HG03139 (cell line): ENCODE results near the gene SLC34A3.
"Not testable (repeated sequence)": the region's sequence is repeated elsewhere in the genome, so short reads cannot be mapped to it uniquely, and the experiment has no call there.

Experiments used
- ATAC-seq: cut with Tn5 transposase; IDR thresholded peaks from one replicate; pipeline ENCODE4 v1.9.1; 2021; ENCODE audit not compliant: unreplicated experiment

The SLC34A3 gene

GRCh38 chr9:137241490-137242268, 11.0 kb downstream of the SLC34A3 start:
- ATAC-seq = no peak

GRCh38 chr9:137242269-137243203, 11.8 kb downstream of the SLC34A3 start:
- no peak for ATAC-seq

GRCh38 chr9:137243266-137243625, 12.5 kb downstream of the SLC34A3 start:
- not testable (repeated sequence) for ATAC-seq

GRCh38 chr9:137243626-137244485, 13.2 kb downstream of the SLC34A3 start:
- no peak for ATAC-seq

GRCh38 chr9:137244486-137245449, 14.1 kb downstream of the SLC34A3 start:
- no peak for ATAC-seq

- no peak for ATAC-seq
These were observed 15.0 kb downstream of the SLC34A3 start for GRCh38 chr9:137245450-137246421.

GRCh38 chr9:137247135-137247915, 16.6 kb downstream of the SLC34A3 start:
- ATAC-seq = no peak

GRCh38 chr9:137247916-137248175, 17.1 kb downstream of the SLC34A3 start:
- no peak for ATAC-seq

- ATAC-seq = no peak
These were observed 19.9 kb downstream of the SLC34A3 start for GRCh38 chr9:137250329-137251193.

- ATAC-seq = no peak
These were observed 20.4 kb downstream of the SLC34A3 start, which contains the start of gene STPG3 for GRCh38 chr9:137251194-137251461. TSS of gene STPG3 (plus strand) at chr9:137251286. CDS start at chr9:137251287, 1 bp downstream.

GRCh38 chr9:137251490-137252268, 21.0 kb downstream of the SLC34A3 start:
- no peak for ATAC-seq

- ATAC-seq = no peak
These were observed 22.1 kb downstream of the SLC34A3 start for GRCh38 chr9:137252555-137253506.

- no peak for ATAC-seq
These were observed 23.3 kb downstream of the SLC34A3 start for GRCh38 chr9:137253717-137254623.

- peak; percentile 70 for ATAC-seq
These were observed 24.1 kb downstream of the SLC34A3 start, which contains the start of gene NELFB for GRCh38 chr9:137254624-137255447. TSS of gene NELFB (plus strand) at chr9:137255327.
